Sigmoid colon (tissue), 4 donors: ENCODE data around the gene SRXN1.

Source experiments
- POLR2A ChIP-seq, 2 donors: fragments of 450-650 bp; IDR thresholded peaks; one replicate each; pipeline ENCODE4 v1.6.1; 2016; ENCODE audit warnings: antibody characterized with exemption in 2 of 2, mild to moderate bottlenecking in 2 of 2, moderate library complexity in 2 of 2
- POLR2AphosphoS5 ChIP-seq, 4 donors: sonication (generic); formaldehyde crosslinking; IDR thresholded peaks; one replicate each; pipeline ENCODE4 v1.6.1; 2017; ENCODE audit warnings: antibody characterized with exemption in 4 of 4
- TF ChIP-seq, protein P1 (sequence below), 4 experiments: fragments of 450-650 bp in 3 of 4; fragments of 200-600 bp in 1 of 4; IDR thresholded peaks; one replicate each; pipeline ENCODE4 v1.5.1; 2016 to 2019; ENCODE audit warnings: antibody characterized with exemption in 4 of 4, mild to moderate bottlenecking in 3 of 4, moderate library complexity in 2 of 4

GRCh38 chr20:640674-641515, 12.1 kb downstream of the SRXN1 start:
- TF ChIP-seq POLR2A (IDR thresholded peaks at IDR 0.05) (no peak), POLR2AphosphoS5 (IDR thresholded peaks at IDR 0.05) (no peak)
- TF ChIP-seq, protein P1, sequence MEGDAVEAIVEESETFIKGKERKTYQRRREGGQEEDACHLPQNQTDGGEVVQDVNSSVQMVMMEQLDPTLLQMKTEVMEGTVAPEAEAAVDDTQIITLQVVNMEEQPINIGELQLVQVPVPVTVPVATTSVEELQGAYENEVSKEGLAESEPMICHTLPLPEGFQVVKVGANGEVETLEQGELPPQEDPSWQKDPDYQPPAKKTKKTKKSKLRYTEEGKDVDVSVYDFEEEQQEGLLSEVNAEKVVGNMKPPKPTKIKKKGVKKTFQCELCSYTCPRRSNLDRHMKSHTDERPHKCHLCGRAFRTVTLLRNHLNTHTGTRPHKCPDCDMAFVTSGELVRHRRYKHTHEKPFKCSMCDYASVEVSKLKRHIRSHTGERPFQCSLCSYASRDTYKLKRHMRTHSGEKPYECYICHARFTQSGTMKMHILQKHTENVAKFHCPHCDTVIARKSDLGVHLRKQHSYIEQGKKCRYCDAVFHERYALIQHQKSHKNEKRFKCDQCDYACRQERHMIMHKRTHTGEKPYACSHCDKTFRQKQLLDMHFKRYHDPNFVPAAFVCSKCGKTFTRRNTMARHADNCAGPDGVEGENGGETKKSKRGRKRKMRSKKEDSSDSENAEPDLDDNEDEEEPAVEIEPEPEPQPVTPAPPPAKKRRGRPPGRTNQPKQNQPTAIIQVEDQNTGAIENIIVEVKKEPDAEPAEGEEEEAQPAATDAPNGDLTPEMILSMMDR (IDR thresholded peaks at IDR 0.05), result no peak
